ENCODE results near the gene DYNC1H1. TPM values are rescaled to one million over a fixed set of nuclear protein-coding genes. Genes with fewer than 3 reads are reported as not detected.

The DYNC1H1 gene
- total RNA-seq, 2 donors from 2014 or later: 171 to 219 TPM

- no peak overlapping the region for H3K4me3 ChIP-seq
- ATAC-seq (no peak), DNase-seq (no peak)
- H3K36me3 ChIP-seq (replicated peaks in 1 of 2; ENCODE audit: insufficient read depth in 1 of 2, low read depth in 2 of 2): peaks cover 13 to 32% of the 10 kb centered on the region in 2 donors
- H3K4me1 ChIP-seq: peaks cover 57% of the 10 kb centered on the region
- peak overlapping the region in 3 of 4 donors; percentile 13 to 99 (median 13) for H3K27ac ChIP-seq
- no peaks in the 10 kb centered on the region for H3K9me3 ChIP-seq
- TF ChIP-seq CTCF (IDR thresholded peaks at IDR 0.05) (no peak), POLR2A (IDR thresholded peaks at IDR 0.05) (no peak)
- no peaks in the 10 kb centered on the region for H3K27me3 ChIP-seq
- 68 to 72% methylated on average over 6 of the region's 6 CpGs for WGBS, 2 donors
- intact Hi-C loops (cut with DNase I): no loop called here
Measured at GRCh38 chr14:102084931-102085330, 120.6 kb downstream of the DYNC1H1 start.

GRCh38 chr14:102085488-102085887 lies 121.1 kb downstream of the DYNC1H1 start:
- Histone ChIP-seq H3K4me3 (peak overlapping the region; percentile 58 to 61), H3K4me1 (peaks cover 57% of the 10 kb centered on the region), H3K9me3 (no peaks in the 10 kb centered on the region), H3K27me3 (no peaks in the 10 kb centered on the region), H3K36me3 (replicated peaks in 1 of 2; ENCODE audit: insufficient read depth in 1 of 2, low read depth in 2 of 2) (peaks cover 13 to 28% of the 10 kb centered on the region in 2 donors), H3K27ac (peak overlapping the region; percentile 96 to 100 (median 100))
- 18 to 22% methylated on average over 9 to 10 of the region's 10 CpGs for WGBS, 2 donors
- ATAC-seq (no peak), DNase-seq (no peak)
- TF ChIP-seq POLR2A (IDR thresholded peaks at IDR 0.05): peak in 1 of 3 donors; percentile 9
- TF ChIP-seq CTCF (IDR thresholded peaks at IDR 0.05): no peak
- intact Hi-C loops (cut with DNase I): no loop called here

GRCh38 chr14:102085948-102086708 lies 121.8 kb downstream of the DYNC1H1 start:
- TF ChIP-seq POLR2A (IDR thresholded peaks at IDR 0.05) (no peak), CTCF (IDR thresholded peaks at IDR 0.05) (no peak)
- intact Hi-C loops (cut with DNase I): no loop called here
- no peaks in the 10 kb centered on the region for H3K27me3 ChIP-seq
- H3K9me3 ChIP-seq: no peaks in the 10 kb centered on the region
- peak overlapping the region; percentile 96 to 100 (median 100) for H3K27ac ChIP-seq
- peak; percentile 65 to 73 (median 68) for DNase-seq
- H3K4me1 ChIP-seq: peaks cover 55% of the 10 kb centered on the region
- H3K36me3 ChIP-seq (replicated peaks in 1 of 2; ENCODE audit: insufficient read depth in 1 of 2, low read depth in 2 of 2): peaks cover 13 to 23% of the 10 kb centered on the region in 2 donors
- ATAC-seq: peak; percentile 60
- H3K4me3 ChIP-seq: peak overlapping the region; percentile 58 to 61
- 1 to 3% methylated on average over 22 to 49 of the region's 49 CpGs for WGBS, 2 donors

GRCh38 chr14:102086709-102086971 lies 122.3 kb downstream of the DYNC1H1 start:
- peak overlapping the region; percentile 58 to 61 for H3K4me3 ChIP-seq
- intact Hi-C loops (cut with DNase I): no loop called here

More at GRCh38 chr14:102086709-102086971, 122.3 kb downstream of the DYNC1H1 start:
- H3K27ac ChIP-seq: peak overlapping the region; percentile 96 to 100 (median 100)
- 1% methylated on average over 31 of the region's 32 CpGs; no CpG with 5 or more reads in 1 of the 2 donors for WGBS, 2 donors
- no peak for TF ChIP-seq POLR2A (IDR thresholded peaks at IDR 0.05)
- TF ChIP-seq CTCF (IDR thresholded peaks at IDR 0.05): no peak
- peaks cover 13 to 19% of the 10 kb centered on the region in 2 donors for H3K36me3 ChIP-seq (replicated peaks in 1 of 2; ENCODE audit: insufficient read depth in 1 of 2, low read depth in 2 of 2)
- no peaks in the 10 kb centered on the region for H3K9me3 ChIP-seq
- H3K27me3 ChIP-seq: no peaks in the 10 kb centered on the region
- DNase-seq (no peak), ATAC-seq (no peak)
- H3K4me1 ChIP-seq: peaks cover 50% of the 10 kb centered on the region
